Keratinocyte (primary cell): ENCODE measurements around the gene CFAP46. TPM values are rescaled to one million over a fixed set of nuclear protein-coding genes. Genes with fewer than 3 reads are reported as not detected.

ENCODE experiments used
- DNase-seq: peaks from one replicate; pipeline ENCODE4 v3.0.0-alpha.2; 2011; ENCODE audit warnings: low read depth, missing footprints, low spot score
- FAIRE-seq: peaks from 2 replicates; lab custom pipeline; 2011; peaks lifted over from hg19 to GRCh38; lab: Jason Lieb, UNC
- H2AFZ ChIP-seq: 2 replicates; pipeline ENCODE4 v1.6.0; 2012; ENCODE audit warnings: low read length, control low read depth, inconsistent platforms; ENCODE audit not compliant: control insufficient read depth
- H3K27ac ChIP-seq: 2 replicates; pipeline ENCODE4 v1.5.1; 2011; ENCODE audit warnings: low read length; ENCODE audit not compliant: control insufficient read depth, insufficient read depth
- H3K27me3 ChIP-seq: 3 replicates; pipeline ENCODE4 v1.6.0; 2011; ENCODE audit warnings: low read length; ENCODE audit not compliant: control insufficient read depth, insufficient read depth; ENCODE audit errors: extremely low read depth
- H3K36me3 ChIP-seq, 2 experiments: 2 replicates in 1 of 2; 3 replicates in 1 of 2; pipeline ENCODE4 v1.5.1; 2011; ENCODE audit warnings: low read length in 2 of 2, mild to moderate bottlenecking in 1 of 2; ENCODE audit not compliant: control insufficient read depth in 2 of 2, insufficient read depth in 2 of 2; ENCODE audit errors: extremely low read depth in 1 of 2
- H3K4me1 ChIP-seq: 3 replicates; pipeline ENCODE4 v1.5.1; 2011; ENCODE audit warnings: low read length; ENCODE audit not compliant: control insufficient read depth, insufficient read depth; ENCODE audit errors: extremely low read depth
- H3K4me2 ChIP-seq: 3 replicates; pipeline ENCODE4 v1.6.0; 2011; ENCODE audit warnings: low read depth, low read length; ENCODE audit not compliant: control insufficient read depth, insufficient read depth; ENCODE audit errors: extremely low read depth
- H3K4me3 ChIP-seq, 3 experiments: fragments of 200-600 bp in 1 of 3; sonication (generic) in 1 of 3; 2 replicates in 2 of 3; 3 replicates in 1 of 3; pipeline ENCODE4 v1.5.1; 2011 to 2016; ENCODE audit warnings: low read length in 3 of 3, mild to moderate bottlenecking in 3 of 3, control low read depth in 2 of 3, inconsistent platforms in 1 of 3, low read depth in 1 of 3, mixed read lengths in 1 of 3, mixed run types in 1 of 3, moderate library complexity in 1 of 3; ENCODE audit not compliant: control insufficient read depth in 2 of 3, insufficient read depth in 2 of 3; ENCODE audit errors: extremely low read depth in 1 of 3
- H3K79me2 ChIP-seq: 2 replicates; pipeline ENCODE4 v1.6.0; 2012; ENCODE audit warnings: low read length; ENCODE audit not compliant: control insufficient read depth, insufficient read depth
- H3K9ac ChIP-seq: 3 replicates; pipeline ENCODE4 v1.6.0; 2011; ENCODE audit warnings: low read length; ENCODE audit not compliant: control insufficient read depth, insufficient read depth; ENCODE audit errors: extremely low read depth
- H3K9me1 ChIP-seq: 3 replicates; pipeline ENCODE4 v1.6.0; 2011; ENCODE audit warnings: low read length; ENCODE audit not compliant: control insufficient read depth, insufficient read depth; ENCODE audit errors: extremely low read depth
- H3K9me3 ChIP-seq: 2 replicates; pipeline ENCODE4 v1.5.1; 2012; ENCODE audit warnings: low read depth, low read length; ENCODE audit not compliant: control insufficient read depth
- H4K20me1 ChIP-seq: 3 replicates; pipeline ENCODE4 v1.6.0; 2011; ENCODE audit warnings: low read length; ENCODE audit not compliant: control insufficient read depth, insufficient read depth; ENCODE audit errors: extremely low read depth
- CTCF ChIP-seq, 3 experiments: IDR thresholded peaks in 1 of 3; conservative IDR thresholded peaks in 1 of 3; optimal IDR thresholded peaks in 1 of 3; 2 replicates in 2 of 3; 3 replicates in 1 of 3; pipeline versions ENCODE3 to v1.5.1; 2011; ENCODE audit warnings: low read length in 3 of 3, mild to moderate bottlenecking in 3 of 3, moderate library complexity in 2 of 3, control low read depth in 1 of 3, inconsistent platforms in 1 of 3; ENCODE audit not compliant: insufficient read depth in 2 of 3; ENCODE audit errors: extremely low read depth in 1 of 3
- EZH2 ChIP-seq: IDR thresholded peaks from one replicate; pipeline ENCODE4 v1.6.1; 2012; ENCODE audit warnings: inconsistent platforms, mild to moderate bottlenecking, low read length, moderate library complexity
- dilution Hi-C: fragments of 300-500 bp; cut with MboI; formaldehyde crosslinking; loops from one replicate; pipeline ENCODE4 v1.7.0; 2020; ENCODE audit warnings: low sequenced_read_pairs; ENCODE audit not compliant: extremely low pct_ligation_motif_present
- polyA plus RNA-seq, 5 experiments: library from polyadenylated mRNA; depleted of rRNA in 3 of 5; stranded (reverse) in 3 of 5; stranded (forward) in 1 of 5; unstranded in 1 of 5; fragments of >200 nt; gene quantifications; 1 replicate in 1 of 5; 2 replicates in 3 of 5; 3 replicates in 1 of 5; pipeline versions ENCODE4 v1.2.1 to v1.2.3, GENCODE V29; 2011 to 2012; ENCODE audit warnings: missing spikeins in 2 of 5, low read depth in 1 of 5, low replicate concordance in 1 of 5

The CFAP46 gene
- polyA plus RNA-seq, 1 donor (not counting 4 experiments of a cell fraction or from before 2014, with no cell fraction given) = 1.00 TPM

- H4K20me1 ChIP-seq = no peaks in the 10 kb centered on the region
- no peak overlapping the region for H3K4me2 ChIP-seq
- dilution Hi-C loops = no loop called here
- peaks cover 15% of the 10 kb centered on the region for H3K27me3 ChIP-seq
- TF ChIP-seq CTCF (optimal IDR thresholded peaks at IDR 0.05 in 1 of 3, IDR thresholded peaks at IDR 0.05 in 1 of 3, conservative IDR thresholded peaks at IDR 0.05 in 1 of 3; ENCODE audit: extremely low read depth in 1 of 3, insufficient read depth in 2 of 3, low read length in 3 of 3) (no peak), EZH2 (no peak)
- H3K9me1 ChIP-seq = no peaks in the 10 kb centered on the region
- H3K36me3 ChIP-seq = no peaks in the 10 kb centered on the region
- FAIRE-seq (no peak), DNase-seq (no peak)
- H3K9ac ChIP-seq = no peak overlapping the region
- H3K27ac ChIP-seq = no peak overlapping the region
- H3K79me2 ChIP-seq = no peaks in the 10 kb centered on the region
- no peaks in the 10 kb centered on the region for H3K9me3 ChIP-seq
- H3K4me1 ChIP-seq = peaks cover 11% of the 10 kb centered on the region
- H2AFZ ChIP-seq = no peak overlapping the region
- H3K4me3 ChIP-seq = no peak overlapping the region
These were observed 19.0 kb upstream of the CFAP46 start for GRCh38 chr10:132961420-132961786.

GRCh38 chr10:132960631-132961419, 18.5 kb upstream of the CFAP46 start:
- H3K9me1 ChIP-seq = no peaks in the 10 kb centered on the region
- H3K27me3 ChIP-seq = peaks cover 15% of the 10 kb centered on the region
- H4K20me1 ChIP-seq = no peaks in the 10 kb centered on the region
- H3K36me3 ChIP-seq = no peaks in the 10 kb centered on the region
- no peaks in the 10 kb centered on the region for H3K9me3 ChIP-seq
- H3K4me3 ChIP-seq = no peak overlapping the region
- peaks cover 11% of the 10 kb centered on the region for H3K4me1 ChIP-seq
- TF ChIP-seq CTCF (optimal IDR thresholded peaks at IDR 0.05 in 1 of 3, IDR thresholded peaks at IDR 0.05 in 1 of 3, conservative IDR thresholded peaks at IDR 0.05 in 1 of 3; ENCODE audit: extremely low read depth in 1 of 3, insufficient read depth in 2 of 3, low read length in 3 of 3) (no peak), EZH2 (no peak)
- dilution Hi-C loops = no loop called here
- DNase-seq = no peak
- no peak overlapping the region for H3K27ac ChIP-seq
- FAIRE-seq = no peak
- H3K9ac ChIP-seq = no peak overlapping the region
- no peak overlapping the region for H2AFZ ChIP-seq
- H3K4me2 ChIP-seq = no peak overlapping the region
- no peaks in the 10 kb centered on the region for H3K79me2 ChIP-seq
